Stimulated activated CD4-positive, alpha-beta T cell treated with anti-CD3 and anti-CD28 coated beads, Interleukin-15, amount 100 ng/mL, for 48 hours (primary cell): Measurements from ENCODE around the gene SDK1.

Source experiments
- DNase-seq, 2 donors: peaks; one replicate each; pipeline ENCODE4 v3.0.0-alpha.2; 2020; ENCODE audit warnings: low read depth in 2 of 2

SDK1 gene

DNA sequence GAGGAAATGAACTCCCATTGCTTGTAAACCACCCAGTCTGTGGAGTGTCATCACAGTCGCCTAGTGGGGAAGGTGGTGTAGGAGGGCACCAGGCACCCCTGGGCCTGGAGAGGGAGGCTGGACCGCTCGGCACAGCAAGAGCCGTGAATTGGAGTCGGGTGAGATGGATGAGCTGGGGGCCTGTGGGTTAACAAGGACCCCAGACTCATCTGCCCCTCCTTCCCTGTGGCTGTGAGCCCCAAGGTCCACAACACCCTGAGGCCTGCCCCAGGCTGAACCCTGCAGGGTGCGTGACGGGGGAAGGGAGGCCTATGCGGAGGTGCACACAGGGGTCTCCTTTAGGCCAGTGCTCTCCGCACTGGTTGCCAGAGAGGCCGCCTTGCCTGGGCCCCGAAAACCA, 799.6 kb downstream of the SDK1 start:
- DNase-seq: no peak

DNA sequence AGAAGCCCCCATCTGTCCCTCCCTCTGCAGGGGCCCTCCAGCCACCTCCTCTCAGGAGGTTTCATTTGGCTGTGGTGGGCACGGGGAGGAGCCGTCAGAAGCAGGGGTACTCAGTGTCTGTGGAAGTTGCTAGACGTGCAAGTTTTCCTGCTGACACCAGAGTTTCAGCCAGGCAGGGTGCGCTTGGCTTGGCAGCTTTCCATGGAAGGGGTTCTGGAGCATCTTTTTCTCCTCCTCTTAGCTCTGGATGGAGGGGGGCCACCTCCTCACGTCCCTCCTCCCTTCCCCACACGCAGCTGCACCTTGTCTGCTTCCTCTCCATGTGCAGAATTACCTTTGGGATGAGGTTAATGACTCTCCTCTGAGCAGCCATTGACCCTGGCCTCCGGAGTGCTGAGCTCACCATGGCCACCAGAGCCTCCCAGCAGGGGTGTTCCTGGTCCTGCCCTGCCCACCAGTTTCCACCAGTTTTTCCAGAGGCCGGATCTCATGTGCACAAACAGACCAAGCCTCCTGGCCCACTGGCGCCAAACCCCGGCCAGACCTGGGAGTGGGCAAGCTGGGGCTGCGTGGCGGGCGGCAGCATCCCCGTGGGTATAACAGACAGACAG, 801.3 kb downstream of the SDK1 start:
- no peak for DNase-seq

DNA sequence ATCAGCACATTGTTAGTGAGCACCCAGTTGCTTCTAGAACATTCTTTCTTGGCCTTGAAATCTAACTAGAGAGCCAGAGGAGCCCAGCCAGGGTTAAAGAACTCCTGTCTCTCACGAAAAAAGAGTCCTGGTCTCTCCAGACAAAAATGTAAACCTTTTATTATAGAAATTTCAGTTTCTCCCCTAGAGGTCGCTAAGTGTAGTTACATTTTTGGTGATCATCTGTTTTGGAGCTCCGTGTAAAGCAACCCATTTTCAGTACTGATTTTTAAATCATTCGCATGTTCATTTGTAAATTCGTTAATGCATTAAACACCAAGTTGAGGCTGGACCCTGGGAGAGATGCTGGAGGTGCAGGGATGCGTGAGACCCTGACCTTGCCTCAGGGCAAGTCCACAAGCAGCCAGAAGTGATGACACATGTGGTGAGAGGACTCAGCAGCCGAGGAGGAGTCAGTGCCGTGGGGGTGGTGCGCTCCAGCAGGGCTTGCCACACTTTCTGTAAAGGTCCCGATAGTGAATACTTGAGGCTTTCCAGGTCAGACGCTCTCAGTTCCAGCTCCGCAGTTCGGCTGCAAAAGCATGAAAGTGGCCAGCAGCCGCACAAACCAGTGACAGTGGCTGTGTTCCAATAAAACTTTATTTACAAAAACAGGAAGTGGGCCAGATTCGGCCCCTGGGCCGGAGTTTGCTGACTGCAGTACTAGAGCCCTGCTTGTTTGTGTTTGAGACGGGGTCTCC, 802.5 kb downstream of the SDK1 start:
- no peak for DNase-seq

DNA sequence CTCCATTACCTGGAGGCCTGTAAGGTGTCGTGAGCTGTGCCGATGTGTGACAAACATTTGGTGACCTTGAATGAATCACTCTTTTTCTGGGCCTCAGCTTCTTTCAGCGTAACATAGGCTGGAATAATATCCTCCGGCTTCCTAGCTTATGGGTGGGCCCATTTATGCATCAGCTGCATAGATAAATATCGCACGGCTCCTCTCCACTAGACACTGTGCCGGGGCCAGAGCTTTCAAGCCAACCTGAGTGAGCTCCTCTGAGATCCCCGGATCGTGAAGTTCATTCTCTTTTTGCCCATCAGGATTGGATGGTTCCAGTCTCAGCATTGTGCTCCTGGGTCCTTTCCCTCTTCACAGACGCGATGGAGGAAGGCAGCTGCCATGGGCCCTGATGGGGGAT, 806.8 kb downstream of the SDK1 start:
- no peak for DNase-seq

DNA sequence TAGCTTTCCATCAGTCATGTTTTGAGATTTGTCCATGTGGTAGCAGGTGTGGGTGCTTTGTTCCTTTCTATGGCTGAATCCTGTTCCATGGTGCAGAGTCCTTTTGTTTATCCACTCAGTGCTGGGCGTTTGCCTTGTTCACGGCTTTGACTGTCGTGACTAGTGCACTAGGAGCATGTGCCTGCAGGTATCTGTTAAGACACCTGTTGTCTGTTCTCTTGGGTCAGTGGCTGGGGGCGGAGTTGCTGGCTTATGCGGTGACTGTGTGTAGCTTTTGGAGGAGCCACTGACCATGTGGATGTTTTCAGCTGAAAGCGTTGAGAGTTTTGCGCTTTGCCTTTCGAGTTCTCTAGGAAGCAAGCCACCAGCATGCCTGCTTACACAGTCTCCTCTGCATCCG, 807.9 kb downstream of the SDK1 start:
- DNase-seq: no peak

DNA sequence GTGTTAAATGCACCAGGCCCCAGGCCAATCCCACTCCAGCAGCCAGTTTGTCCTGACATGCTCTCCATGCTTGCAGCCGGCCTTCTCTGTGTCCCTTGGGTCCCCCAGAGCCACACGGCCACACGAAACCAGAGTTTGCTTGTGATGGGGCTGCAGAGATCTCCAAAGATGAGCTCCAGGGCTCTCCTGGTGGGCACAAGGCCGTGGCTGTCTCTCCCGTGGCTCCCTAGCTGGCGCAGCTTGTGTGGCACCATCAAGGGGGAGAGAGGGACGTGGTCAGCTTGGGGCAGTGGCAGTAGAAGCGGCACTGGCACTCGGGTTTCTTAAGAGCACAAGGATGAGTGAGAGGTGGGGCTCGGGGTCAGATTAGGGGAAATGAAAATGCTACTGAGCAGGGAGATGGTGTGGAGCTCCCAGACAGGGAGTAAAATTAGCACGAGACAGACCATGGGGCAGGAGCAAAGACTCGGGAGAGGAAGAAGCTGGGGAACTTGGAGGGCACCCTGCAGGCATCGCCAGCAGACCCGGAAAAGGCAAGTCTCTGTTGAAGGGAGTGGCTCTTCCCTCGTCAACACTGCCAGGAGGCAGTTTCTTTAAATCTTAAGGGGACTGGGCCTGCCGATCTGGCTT, 808.5 kb downstream of the SDK1 start:
- DNase-seq: no peak

DNA sequence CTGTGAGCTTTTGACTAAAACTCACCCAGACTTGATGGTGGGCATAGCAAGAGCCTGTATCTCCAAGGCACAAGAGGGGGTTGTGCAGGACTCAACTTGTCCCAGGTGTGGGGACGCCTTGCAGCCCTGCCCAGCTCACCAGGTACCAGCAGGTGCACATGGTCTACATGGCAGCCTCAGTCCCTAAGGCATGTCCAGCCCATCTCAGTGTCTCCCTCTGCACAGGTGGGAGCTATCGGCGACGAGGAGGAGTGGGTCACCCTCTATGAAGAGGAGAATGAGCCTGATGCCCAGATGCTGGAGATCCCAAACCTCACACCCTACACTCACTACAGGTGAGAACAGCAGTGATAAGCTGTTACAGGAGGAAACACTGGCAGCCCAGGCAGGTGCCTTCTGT, 809.4 kb downstream of the SDK1 start:
- no peak for DNase-seq

DNA sequence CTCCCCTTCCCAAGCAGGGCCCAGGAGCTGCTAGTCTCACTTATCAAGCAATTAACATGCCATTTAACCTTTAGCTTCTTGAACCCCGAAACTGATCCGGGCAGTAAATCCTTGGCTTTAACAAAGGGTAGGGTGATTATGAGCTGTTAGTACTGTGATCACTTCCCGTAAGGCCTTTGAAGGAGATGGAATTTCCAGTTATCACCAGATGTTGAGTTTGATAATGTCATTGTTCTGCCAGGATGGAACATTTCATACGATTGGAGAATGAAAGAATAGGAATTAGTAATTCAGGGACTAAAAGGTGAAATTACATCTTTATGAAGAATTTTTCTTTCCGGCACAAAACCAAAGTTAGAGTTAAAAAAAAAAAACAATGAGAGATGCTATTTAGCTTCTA, 810.1 kb downstream of the SDK1 start:
- no peak for DNase-seq

DNA sequence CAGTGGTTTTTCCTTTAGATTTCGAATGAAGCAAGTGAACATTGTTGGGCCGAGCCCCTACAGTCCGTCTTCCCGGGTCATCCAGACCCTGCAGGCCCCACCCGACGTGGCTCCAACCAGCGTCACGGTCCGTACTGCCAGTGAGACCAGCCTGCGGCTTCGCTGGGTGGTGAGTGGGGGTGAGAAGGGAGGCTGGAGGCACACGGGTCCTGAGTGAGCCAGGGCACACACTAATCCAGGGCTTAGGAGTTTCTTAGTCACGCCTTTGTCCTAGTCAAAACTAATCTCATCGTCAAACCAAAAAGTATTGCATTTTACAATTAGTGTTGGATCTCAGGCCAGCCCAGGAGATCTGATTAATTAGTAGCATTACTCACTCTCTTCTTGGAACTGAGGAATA, 812.2 kb downstream of the SDK1 start:
- DNase-seq: no peak

DNA sequence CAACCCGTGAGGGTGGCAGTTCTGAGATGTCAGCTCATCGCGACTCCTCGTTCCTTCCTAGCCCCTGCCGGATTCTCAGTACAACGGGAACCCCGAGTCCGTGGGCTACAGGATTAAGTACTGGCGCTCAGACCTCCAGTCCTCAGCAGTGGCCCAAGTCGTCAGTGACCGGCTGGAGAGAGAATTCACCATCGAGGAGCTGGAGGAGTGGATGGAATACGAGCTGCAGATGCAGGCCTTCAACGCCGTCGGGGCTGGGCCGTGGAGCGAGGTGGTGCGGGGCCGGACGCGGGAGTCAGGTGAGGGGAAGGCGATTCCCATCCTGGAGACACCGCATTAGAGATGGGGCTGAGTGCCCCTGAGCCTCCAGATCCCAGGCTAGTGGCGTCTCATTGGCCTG, 812.9 kb downstream of the SDK1 start:
- no peak for DNase-seq

DNA sequence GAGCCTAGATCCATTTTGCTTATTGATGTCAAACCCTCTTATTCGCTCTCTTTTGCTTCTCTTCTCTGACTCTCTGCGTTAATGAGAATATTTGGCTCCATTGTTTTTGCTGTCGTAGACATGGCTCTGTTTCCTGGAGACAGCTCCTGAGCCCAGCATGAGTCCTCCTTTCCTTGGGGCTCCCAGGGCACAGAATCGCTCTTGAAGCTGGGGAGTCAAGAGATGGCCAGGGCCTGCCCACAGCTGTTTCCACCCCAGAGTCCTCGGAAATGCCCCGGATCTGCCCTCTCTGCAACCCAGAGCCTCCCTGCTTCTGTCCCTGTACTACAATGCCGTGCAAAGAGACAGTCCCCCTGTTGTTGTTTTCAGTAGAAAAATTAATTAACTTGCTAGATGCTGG, 814.4 kb downstream of the SDK1 start:
- no peak for DNase-seq

DNA sequence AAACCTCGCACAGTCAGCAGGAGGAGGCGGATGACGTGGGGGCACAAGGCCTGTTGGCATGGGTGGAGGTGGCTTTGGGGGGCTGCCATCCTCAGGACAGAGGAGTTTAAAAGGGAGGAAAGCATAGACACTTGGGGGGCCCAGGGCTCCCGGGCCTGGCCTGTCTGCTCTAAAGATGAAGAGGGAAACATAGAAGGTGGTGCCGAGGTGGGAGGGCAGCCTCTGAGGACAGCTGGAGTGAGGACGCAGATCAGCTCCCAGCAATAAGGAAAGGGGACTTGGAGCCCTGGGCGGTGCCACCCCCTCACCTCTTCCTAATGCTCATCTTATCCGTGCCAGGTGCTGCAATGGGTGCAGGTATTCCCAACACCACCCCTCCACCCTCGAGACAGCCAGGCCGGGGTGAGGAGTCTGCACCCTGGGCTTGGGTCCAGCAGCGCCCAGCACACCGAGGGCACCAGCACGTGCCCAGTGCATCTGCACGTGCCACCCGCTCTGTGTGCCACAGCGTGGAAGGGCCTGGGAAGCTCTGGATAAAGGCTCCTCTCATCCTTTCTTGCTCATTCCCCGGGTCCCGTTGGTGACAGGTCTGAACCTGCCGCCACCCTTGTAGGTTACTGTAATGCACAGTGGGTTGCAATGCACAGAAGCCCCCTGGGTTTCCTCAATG, 815.0 kb downstream of the SDK1 start:
- DNase-seq: no peak

DNA sequence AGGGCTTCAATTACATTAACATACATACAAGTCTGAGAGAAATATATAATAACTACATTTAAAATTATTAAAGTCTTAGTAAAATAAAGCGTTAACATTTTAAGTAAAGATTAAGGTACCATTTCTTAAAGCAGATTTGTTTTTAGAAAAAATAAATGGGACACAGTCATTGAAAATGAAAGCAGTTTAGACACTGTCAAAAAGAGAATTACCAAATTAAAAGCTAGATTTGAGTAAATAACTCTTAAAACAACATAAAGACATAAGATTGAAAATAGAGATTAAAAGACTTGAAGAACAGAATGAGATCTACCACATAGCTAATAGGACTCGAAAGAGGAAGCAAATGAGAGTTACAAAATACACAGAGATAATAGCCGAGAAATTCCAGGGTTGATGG, 818.8 kb downstream of the SDK1 start:
- DNase-seq: no peak

DNA sequence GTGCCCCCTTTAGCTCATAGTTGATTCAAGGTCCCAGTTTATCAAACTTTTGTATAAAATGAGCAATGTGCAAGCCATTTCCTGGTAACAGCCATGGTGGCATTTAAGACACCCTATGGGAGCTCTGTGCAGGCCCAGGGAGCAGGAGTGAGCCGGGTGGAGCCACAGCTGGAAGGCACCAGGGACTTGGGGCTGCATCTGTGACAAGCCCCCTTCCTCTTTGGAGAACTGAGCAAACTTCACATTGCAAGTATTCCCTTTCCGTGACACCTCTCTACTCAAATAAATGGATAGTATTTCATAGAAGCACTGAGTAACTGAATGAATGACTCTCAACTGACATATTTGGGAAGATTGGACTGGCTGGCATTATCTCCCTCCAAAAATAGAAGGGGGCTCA, 822.3 kb downstream of the SDK1 start:
- no peak for DNase-seq

DNA sequence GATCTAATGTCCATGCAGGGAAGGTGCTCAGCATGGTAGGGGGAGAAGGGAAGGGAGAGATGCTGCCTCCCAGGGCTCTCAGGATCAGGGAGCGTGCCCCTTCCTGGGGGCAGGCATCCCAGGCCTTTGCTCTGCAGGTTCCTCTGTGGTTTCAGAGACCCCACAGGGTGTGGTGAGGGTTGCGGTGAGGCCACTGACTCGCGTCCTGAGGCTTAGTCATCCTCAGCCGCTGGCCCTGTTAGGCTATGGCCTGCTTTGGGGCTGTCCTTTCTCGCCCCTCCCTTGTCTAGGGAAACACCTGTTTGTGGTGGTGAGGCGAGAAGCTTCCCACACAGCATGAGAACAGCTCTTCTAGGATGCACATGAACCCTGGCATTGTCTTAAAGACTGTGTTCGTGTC, 822.8 kb downstream of the SDK1 start:
- DNase-seq: no peak

DNA sequence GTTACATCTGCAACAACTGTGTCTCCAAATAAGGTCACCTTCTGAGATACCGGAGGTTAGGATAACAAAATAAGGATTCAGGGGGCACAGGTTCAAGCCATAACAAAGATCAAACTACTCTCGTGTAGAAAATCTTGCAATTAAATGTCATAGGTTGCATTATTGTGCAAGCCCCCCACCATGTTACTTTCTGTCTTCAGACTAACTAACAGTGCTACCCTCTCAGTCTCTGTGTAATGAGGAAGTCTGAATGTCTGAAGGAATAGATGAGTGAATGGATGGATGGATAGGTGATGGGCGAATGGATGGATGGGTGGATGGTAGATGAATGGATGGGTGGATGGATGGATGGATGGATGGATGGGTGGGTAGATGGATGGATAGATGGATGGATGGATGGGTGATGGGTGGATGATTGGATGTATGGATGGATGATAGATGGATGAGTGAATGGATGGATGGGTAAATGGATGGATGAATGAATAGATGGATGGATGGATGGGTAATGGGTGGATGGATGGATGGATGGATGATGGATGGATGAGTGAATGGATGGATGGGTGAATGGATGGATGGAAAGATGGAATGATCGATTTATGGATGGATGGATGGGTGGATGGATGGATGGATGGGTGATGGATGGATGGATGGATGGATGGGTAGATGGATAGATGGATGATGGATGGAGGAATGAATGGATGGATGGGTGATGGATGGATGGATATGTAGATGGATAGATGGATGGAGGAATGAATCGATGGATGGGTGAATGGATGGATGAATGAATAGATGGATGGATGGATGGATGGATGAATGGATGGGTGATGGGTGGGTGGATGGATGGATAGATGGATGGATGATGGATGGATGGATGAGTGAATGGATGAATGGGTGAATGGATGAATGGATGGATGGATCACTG, 823.8 kb downstream of the SDK1 start:
- no peak for DNase-seq

DNA sequence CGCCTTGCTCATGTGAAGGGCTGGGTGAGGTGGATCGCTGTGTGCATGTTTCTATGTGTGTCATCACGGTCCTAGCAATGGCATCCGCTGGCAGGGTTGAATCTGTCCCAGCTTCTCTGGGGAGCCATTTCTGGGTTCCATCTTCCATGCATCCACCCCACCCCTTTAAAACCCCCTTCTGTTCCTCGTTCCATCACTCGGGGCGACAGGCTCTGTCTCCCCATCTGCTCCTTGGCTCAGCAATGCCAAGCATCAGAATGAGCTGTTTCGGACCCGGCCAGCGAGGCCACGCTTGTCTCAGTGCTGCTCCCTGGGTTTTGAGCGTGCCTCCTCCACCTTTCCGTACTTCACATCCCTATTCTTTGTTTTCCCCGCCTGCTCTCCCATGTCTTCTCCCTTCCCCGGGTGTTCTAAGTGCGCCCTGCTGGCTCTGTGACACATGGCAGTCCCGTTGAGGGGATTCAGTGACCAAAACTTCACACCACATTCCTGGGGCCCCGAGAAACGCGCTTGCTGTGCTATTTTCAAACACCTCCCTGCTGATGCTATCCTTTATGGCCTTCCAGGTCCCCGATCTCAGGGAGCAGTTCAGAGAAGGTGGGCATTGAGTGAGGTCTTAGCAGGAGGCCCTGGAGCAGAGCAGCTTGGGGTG, 827.0 kb downstream of the SDK1 start:
- DNase-seq: no peak

DNA sequence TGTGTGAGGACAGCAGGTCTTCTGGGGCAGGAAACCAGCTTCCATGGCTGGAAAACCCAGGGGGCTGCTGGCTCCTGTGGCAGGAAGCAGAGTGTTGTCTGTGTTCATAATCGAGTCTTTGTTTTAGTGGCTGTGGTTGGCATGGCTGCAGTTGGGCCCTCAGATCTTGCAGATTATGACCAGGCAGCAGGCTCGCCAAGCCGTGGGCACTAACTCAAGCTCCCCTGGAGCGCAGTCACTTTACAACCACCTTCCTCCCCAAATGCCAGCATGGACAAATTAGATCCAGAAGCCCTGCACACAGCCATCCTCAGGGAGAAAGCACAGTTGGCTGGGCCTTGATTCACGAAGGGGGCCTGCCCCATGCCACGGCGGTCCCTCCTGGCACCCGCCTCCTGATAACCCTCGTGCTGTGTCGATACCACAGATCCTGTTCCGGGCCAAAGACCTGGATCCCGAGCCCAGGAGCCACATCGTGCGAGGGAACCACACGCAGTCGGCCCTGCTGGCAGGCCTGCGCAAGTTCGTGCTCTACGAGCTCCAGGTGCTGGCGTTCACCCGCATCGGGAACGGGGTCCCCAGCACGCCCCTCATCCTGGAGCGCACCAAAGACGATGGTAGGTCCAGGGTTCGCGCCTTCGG, 828.5 kb downstream of the SDK1 start:
- DNase-seq: no peak

DNA sequence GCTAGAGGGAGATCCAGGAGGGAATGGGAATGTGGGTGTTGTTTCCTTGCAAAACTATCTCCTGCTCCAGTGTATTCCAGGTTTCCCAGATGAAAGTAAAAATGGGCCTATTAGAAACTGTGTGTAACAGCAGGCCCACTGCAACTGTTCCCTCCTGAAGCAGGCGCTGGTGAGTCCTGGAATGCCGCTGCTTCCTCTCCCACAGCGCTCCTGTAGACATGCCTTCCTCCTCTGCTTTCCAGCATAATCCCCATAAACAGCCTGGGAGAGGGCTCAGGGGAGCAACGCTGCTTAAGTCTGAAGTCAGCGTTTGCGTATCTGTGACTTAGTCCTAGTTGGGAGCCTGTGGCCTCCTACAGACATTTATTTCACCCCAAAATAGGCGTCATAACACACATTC, 830.0 kb downstream of the SDK1 start:
- DNase-seq: no peak

DNA sequence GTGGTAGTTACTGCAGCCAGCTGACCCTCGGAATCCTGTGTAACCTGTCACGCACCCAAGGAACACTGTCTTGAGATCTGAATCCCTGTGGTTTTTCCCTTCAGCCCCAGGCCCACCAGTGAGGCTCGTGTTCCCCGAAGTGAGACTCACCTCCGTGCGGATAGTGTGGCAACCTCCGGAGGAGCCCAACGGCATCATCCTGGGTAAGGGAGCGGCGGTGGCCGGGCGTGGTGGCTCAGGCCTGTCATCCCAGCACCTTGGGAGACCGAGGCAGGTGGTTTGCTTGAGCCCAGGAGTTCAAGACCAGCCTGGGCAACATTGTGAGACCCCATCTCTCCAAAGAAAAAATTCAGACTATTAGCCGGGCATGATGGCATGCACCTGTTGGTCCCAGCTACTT, 831.2 kb downstream of the SDK1 start:
- DNase-seq: no peak
